ENCODE measurements around the gene SLC23A2.
"Not testable (repeated sequence)": the region's sequence is repeated elsewhere in the genome, so short reads cannot be mapped to it uniquely, and the experiment has no call there.

The SLC23A2 gene

GRCh38 chr20:4936392-4936850, 64.9 kb downstream of the SLC23A2 start:
- no peak for DNase-seq (ENCODE audit: low read depth)

DNA sequence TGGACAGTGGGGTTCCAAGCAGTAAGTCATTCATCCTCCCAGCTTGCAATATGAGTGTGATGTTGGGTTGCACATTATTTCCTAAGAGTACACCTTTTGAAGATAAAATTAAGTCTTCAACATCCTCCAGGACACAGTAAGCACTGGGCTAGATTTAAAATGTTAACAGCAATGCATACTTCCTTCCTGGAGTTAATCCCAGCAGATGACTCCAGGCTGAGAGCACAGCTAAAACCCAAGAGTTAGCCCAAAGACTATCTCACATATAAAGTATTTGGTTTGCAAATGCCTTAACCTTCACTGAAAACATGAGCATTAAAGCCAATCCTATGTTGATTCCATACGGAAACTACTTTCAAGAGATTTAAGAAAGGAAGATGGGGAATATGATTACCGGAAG, 69.2 kb downstream of the SLC23A2 start:
- no peak for DNase-seq (ENCODE audit: low read depth)

- DNase-seq (ENCODE audit: low read depth): no peak
Observed at GRCh38 chr20:4929686-4930397, 71.5 kb downstream of the SLC23A2 start.

DNA sequence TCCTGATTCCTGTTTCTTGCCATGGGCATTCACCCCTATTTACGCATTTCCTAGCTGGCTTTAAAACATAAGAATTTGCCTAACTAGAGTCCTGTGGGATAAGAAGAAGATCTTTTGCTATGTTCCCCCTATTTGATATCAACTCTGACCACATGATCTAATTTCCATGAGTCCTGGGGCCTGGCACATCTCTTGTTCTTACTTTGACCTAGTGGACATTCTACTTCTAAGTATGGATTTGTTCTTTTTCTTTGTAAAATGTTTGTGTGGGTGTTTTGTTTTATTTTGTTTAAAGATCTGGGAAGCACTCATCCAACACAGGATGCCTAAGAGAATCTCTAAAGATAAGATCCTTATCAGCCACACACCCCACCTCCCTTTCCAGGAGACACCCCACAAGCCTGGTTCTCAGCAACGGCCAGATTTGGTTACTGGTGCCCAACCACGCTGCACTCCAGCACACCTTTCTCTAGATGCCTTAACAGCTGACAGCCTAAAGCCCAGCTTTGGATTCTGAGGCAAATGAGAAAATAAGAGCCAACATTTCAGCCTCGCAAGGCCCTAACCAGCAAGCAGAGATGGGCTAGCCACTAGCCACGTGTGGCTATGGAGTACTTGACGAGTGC, 74.7 kb downstream of the SLC23A2 start:
- DNase-seq (ENCODE audit: low read depth): no peak

GRCh38 chr20:4925842-4926530, 75.3 kb downstream of the SLC23A2 start:
- DNase-seq (ENCODE audit: low read depth): peak; percentile 40

- DNase-seq (ENCODE audit: low read depth): no peak
Observed at GRCh38 chr20:4924446-4924845, 76.9 kb downstream of the SLC23A2 start.

GRCh38 chr20:4924032-4924431, 77.3 kb downstream of the SLC23A2 start:
- no peak for DNase-seq (ENCODE audit: low read depth)

- no peak for DNase-seq (ENCODE audit: low read depth)
Observed at GRCh38 chr20:4922186-4922585, 79.1 kb downstream of the SLC23A2 start.

- DNase-seq (ENCODE audit: low read depth): not testable (repeated sequence)
Observed at GRCh38 chr20:4921271-4921670, 80.0 kb downstream of the SLC23A2 start.

- DNase-seq (ENCODE audit: low read depth): no peak
Observed at GRCh38 chr20:4920655-4921054, 80.7 kb downstream of the SLC23A2 start.

DNA sequence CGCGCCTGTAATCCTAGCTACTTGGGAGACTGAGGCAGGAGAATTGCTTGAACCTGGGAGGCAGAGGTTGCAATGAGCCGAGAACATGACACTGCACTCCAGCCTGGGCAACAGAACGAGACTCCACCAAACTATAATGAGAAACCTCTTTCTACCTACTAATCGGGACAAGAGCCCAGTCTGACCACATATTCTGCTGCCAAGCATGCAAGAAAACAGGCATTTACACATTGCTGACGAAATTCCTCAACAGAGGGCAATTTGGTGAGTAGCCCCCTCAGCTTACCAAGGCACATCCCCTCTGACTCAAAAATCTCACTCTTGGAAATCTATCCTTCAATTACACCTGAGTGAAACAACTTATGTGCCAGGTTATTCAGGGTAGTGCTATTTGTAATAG, 81.2 kb downstream of the SLC23A2 start:
- no peak for DNase-seq (ENCODE audit: low read depth)

GRCh38 chr20:4919047-4919704, 82.1 kb downstream of the SLC23A2 start:
- no peak for DNase-seq (ENCODE audit: low read depth)

DNA sequence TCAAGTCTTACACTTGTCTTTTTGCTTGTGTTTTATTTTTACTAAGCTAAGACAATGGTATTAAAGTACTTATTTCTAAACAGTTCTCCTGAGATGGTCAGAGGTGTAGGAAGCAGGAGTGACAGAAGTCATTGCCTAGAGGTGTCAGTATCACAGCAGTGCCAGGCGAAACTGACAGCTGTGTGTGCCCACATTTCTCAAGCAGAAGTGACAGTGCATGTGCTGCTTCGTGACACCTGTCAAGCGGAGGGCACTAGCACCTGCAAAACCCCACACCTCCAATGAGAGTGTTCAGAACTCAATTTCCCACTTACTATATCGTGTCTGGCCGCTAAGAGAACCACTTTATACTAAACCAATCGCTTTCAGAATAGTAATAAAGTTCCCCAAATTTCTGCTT, 82.8 kb downstream of the SLC23A2 start:
- no peak for DNase-seq (ENCODE audit: low read depth)

- DNase-seq (ENCODE audit: low read depth): no peak
Observed at GRCh38 chr20:4916971-4917881, 84.1 kb downstream of the SLC23A2 start.

- no peak for DNase-seq (ENCODE audit: low read depth)
Observed at GRCh38 chr20:4913147-4913546, 88.2 kb downstream of the SLC23A2 start.

DNA sequence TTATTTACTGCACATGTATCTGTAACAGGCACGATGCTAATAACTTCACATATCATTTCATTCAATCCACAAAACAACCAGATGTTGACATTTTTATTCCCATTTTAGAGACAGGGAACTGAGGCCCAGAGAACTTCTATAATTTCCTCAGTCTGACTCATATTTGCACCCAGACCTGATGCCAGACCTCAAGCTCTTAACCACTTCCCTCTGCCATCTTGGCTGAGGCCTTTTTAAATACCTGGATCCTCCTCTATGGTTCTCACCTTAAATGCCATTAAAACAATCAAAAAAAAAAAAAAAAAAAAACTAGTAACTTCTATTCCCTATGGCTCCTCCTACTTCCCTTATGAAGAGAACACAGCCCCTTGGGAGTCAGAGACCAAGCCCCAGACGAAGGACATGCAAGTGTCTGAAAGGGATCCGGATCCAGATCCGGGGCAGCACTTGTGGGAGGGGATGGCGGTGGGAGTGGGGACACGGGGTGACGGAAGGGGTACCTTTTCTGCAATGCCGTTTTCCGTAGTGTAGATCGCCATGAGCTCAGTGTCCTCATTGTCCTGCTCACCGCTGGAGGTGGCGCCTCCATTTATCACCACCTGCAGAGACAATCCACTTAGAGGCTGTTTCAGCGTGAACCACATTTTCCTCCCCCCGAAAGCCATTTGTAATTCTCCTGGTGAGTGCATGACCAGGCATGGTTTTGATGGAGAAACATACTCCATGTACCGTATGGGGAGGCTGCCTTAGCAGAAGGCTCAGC, 88.7 kb downstream of the SLC23A2 start:
- no peak for DNase-seq (ENCODE audit: low read depth)

DNA sequence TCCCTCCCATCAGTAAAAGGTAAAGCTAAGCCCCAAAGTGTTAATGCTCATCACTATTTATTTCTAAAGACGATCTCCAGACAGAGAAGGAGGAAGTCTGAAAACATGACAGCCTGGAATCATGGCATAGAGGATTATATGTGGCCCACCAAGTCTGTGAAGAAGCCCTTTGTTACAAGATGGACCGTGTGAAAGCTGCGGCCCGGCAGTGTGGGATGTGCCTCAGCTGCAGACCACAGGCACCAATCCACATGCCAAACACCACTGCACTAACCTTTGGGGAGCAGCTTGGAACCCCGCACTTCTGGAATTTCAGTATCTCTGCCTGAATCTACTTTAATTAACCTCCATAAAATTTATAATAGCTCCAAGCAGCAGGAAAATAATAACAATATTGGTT, 90.4 kb downstream of the SLC23A2 start:
- no peak for DNase-seq (ENCODE audit: low read depth)

DNA sequence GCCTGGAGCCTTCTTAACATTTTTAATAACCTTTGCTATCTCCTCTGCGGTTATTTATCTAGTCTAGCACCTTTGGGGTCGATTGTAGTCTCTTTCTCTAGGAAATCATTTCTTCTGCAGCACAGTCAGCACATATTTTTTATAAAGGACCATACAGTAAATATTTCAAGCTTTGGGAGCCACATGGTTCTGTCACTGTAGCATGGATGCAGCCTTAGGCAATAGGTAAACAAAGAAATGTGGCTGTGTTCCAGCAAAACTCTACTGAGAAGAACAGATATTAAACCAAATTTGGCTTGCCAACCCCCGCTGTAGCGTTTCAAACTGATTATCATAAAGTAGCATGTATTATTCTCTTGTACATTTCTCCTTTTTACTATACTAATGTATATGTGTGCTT, 95.7 kb downstream of the SLC23A2 start:
- no peak for DNase-seq (ENCODE audit: low read depth)

- no peak for DNase-seq (ENCODE audit: low read depth)
Observed at GRCh38 chr20:4905195-4905594, 96.1 kb downstream of the SLC23A2 start.

GRCh38 chr20:4904127-4904860, 97.0 kb downstream of the SLC23A2 start:
- DNase-seq (ENCODE audit: low read depth): no peak

Data from non-pigmented ciliary epithelial cell (primary cell).